Neuronal stem cell (in vitro differentiated cells): Measurements from ENCODE around the gene CNIH2.
"Not testable (repeated sequence)": the region's sequence is repeated elsewhere in the genome, so short reads cannot be mapped to it uniquely, and the experiment has no call there.

Source experiments
- DNase-seq: peaks from one replicate; pipeline ENCODE4 v3.0.0-alpha.2; 2013; ENCODE audit warnings: low spot score
- H2AFZ ChIP-seq: one replicate; pipeline ENCODE4 v1.6.1; 2013; ENCODE audit warnings: mild to moderate bottlenecking, low read length, inconsistent platforms
- H2AK5ac ChIP-seq: 2 replicates; pipeline ENCODE4 v1.6.1; 2013; ENCODE audit warnings: low read depth, mild to moderate bottlenecking, inconsistent platforms, low read length, moderate library complexity, mixed read lengths
- H2BK120ac ChIP-seq: 2 replicates; pipeline ENCODE4 v1.6.1; 2013; ENCODE audit warnings: low read depth, mild to moderate bottlenecking, inconsistent platforms, low read length, moderate library complexity, mixed read lengths
- H2BK12ac ChIP-seq: one replicate; pipeline ENCODE4 v1.6.1; 2013; ENCODE audit warnings: low read length, inconsistent platforms
- H2BK15ac ChIP-seq: 2 replicates; pipeline ENCODE4 v1.6.1; 2013; ENCODE audit warnings: mild to moderate bottlenecking, low read length, inconsistent platforms, mixed read lengths
- H2BK5ac ChIP-seq: one replicate; pipeline ENCODE4 v1.6.1; 2013; ENCODE audit warnings: inconsistent platforms, mild to moderate bottlenecking, low read length, moderate library complexity
- H3K14ac ChIP-seq: one replicate; pipeline ENCODE4 v1.6.1; 2013; ENCODE audit warnings: low read length, inconsistent platforms
- H3K18ac ChIP-seq: 2 replicates; pipeline ENCODE4 v1.6.1; 2013; ENCODE audit warnings: low read length, inconsistent platforms
- H3K23ac ChIP-seq: 2 replicates; pipeline ENCODE4 v1.6.1; 2013; ENCODE audit warnings: low read depth, mild to moderate bottlenecking, mixed read lengths, low read length, inconsistent platforms; ENCODE audit not compliant: poor library complexity
- H3K27ac ChIP-seq: replicated peaks from 3 replicates; pipeline ENCODE4 v1.5.1; 2013; ENCODE audit warnings: low read length, inconsistent platforms
- H3K27me3 ChIP-seq, 3 experiments: 2 replicates each; pipeline ENCODE4 v1.6.1; 2013; ENCODE audit warnings: low read length in 3 of 3, mild to moderate bottlenecking in 2 of 3, inconsistent platforms in 1 of 3, low read depth in 1 of 3, mixed read lengths in 1 of 3, moderate library complexity in 1 of 3; ENCODE audit not compliant: control insufficient read depth in 3 of 3, insufficient read depth in 3 of 3
- H3K36me3 ChIP-seq, 2 donors: replicated peaks in 1 of 2; 2 replicates each; pipeline ENCODE4 v1.6.1; 2013; ENCODE audit warnings: low read length in 2 of 2; ENCODE audit not compliant: control insufficient read depth in 2 of 2, insufficient read depth in 2 of 2
- H3K4ac ChIP-seq: 2 replicates; pipeline ENCODE4 v1.6.1; 2013; ENCODE audit warnings: inconsistent platforms, mild to moderate bottlenecking, low read length, moderate library complexity
- H3K4me1 ChIP-seq, 2 donors: 1 replicate in 1 of 2; 2 replicates in 1 of 2; pipeline ENCODE4 v1.6.1; 2013; ENCODE audit warnings: low read length in 2 of 2, low read depth in 1 of 2; ENCODE audit not compliant: control insufficient read depth in 2 of 2, insufficient read depth in 1 of 2
- H3K4me2 ChIP-seq: one replicate; pipeline ENCODE4 v1.6.1; 2013; ENCODE audit warnings: mild to moderate bottlenecking, low read length, inconsistent platforms; ENCODE audit not compliant: insufficient read depth, poor library complexity, severe bottlenecking
- H3K4me3 ChIP-seq, 2 donors: 2 replicates each; pipeline ENCODE4 v1.5.1; 2013; ENCODE audit warnings: low read length in 2 of 2, mild to moderate bottlenecking in 2 of 2, inconsistent platforms in 1 of 2, moderate library complexity in 1 of 2
- H3K79me1 ChIP-seq: one replicate; pipeline ENCODE4 v1.6.1; 2013; ENCODE audit warnings: low read depth, mild to moderate bottlenecking, inconsistent platforms, low read length, moderate library complexity
- H3K9ac ChIP-seq: one replicate; pipeline ENCODE4 v1.6.1; 2013; ENCODE audit warnings: mild to moderate bottlenecking, low read depth, low read length, inconsistent platforms; ENCODE audit not compliant: poor library complexity
- H3K9me3 ChIP-seq, 2 donors: replicated peaks in 1 of 2; 2 replicates each; pipeline versions ENCODE3 to v1.6.1; 2013; ENCODE audit warnings: low read length in 2 of 2, mild to moderate bottlenecking in 2 of 2, inconsistent platforms in 1 of 2, low read depth in 1 of 2, mixed read lengths in 1 of 2, moderate library complexity in 1 of 2; ENCODE audit not compliant: control insufficient read depth in 2 of 2, insufficient read depth in 1 of 2
- H4K8ac ChIP-seq: one replicate; pipeline ENCODE4 v1.6.1; 2013; ENCODE audit warnings: low read depth, mild to moderate bottlenecking, inconsistent platforms, low read length, moderate library complexity
- H4K91ac ChIP-seq: one replicate; pipeline ENCODE4 v1.6.1; 2013; ENCODE audit warnings: low read length, low read depth, mild to moderate bottlenecking, inconsistent platforms; ENCODE audit not compliant: poor library complexity
- WGBS, 2 donors: extraction: QIAGEN DNeasy Blood & Tissue Kit; methylation state at CpG; one replicate each; pipeline ENCODE4 v1.1.7; 2013; ENCODE audit warnings: missing lambda C conversion rate in 2 of 2, mixed read lengths in 1 of 2; ENCODE audit not compliant: insufficient read length in 2 of 2, insufficient replicate concordance in 1 of 2; ENCODE audit errors: extremely low coverage in 2 of 2; 5-methylcytosine and 5-hydroxymethylcytosine counted together

Gene CNIH2

GRCh38 chr11:66275396-66275795 is 2.6 kb upstream of the CNIH2 start:
- no peak overlapping the region for H4K8ac ChIP-seq
- H3K9ac ChIP-seq, result no peak overlapping the region
- no peak overlapping the region for H2AK5ac ChIP-seq
- no peak overlapping the region for H3K23ac ChIP-seq
- H2BK120ac ChIP-seq, result no peak overlapping the region
- H3K36me3 ChIP-seq, result peaks cover 39 to 58% of the 10 kb centered on the region in 2 donors
- H3K14ac ChIP-seq, result no peak overlapping the region
- H3K4me3 ChIP-seq, result no peak overlapping the region
- no peak overlapping the region for H4K91ac ChIP-seq
- H2BK15ac ChIP-seq, result no peak overlapping the region
- DNase-seq, result no peak
- peaks cover 7% of the 10 kb centered on the region for H3K79me1 ChIP-seq
- no peak overlapping the region for H3K27ac ChIP-seq
- no peaks in the 10 kb centered on the region for H3K9me3 ChIP-seq
- no peak overlapping the region for H2BK12ac ChIP-seq
- no peaks in the 10 kb centered on the region for H3K27me3 ChIP-seq
- H3K4me1 ChIP-seq, result peaks cover 11 to 20% of the 10 kb centered on the region in 2 donors
- no CpG with 5 or more reads among the region's 8 CpGs for WGBS, 2 donors
- no peak overlapping the region for H2BK5ac ChIP-seq
- no peak overlapping the region for H3K18ac ChIP-seq
- H3K4ac ChIP-seq, result no peak overlapping the region
- H3K4me2 ChIP-seq, result no peak overlapping the region
- H2AFZ ChIP-seq, result no peak overlapping the region

DNA sequence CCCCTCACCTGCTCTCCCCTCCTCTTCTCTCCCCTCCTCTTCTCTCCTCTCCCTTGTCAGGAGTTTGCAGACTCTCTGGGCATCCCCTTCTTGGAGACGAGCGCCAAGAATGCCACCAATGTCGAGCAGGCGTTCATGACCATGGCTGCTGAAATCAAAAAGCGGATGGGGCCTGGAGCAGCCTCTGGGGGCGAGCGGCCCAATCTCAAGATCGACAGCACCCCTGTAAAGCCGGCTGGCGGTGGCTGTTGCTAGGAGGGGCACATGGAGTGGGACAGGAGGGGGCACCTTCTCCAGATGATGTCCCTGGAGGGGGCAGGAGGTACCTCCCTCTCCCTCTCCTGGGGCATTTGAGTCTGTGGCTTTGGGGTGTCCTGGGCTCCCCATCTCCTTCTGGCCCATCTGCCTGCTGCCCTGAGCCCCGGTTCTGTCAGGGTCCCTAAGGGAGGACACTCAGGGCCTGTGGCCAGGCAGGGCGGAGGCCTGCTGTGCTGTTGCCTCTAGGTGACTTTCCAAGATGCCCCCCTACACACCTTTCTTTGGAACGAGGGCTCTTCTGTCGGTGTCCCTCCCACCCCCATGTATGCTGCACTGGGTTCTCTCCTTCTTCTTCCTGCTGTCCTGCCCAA is 1.9 kb upstream of the CNIH2 start:
- no peak overlapping the region for H3K27ac ChIP-seq
- H2BK120ac ChIP-seq, result no peak overlapping the region
- H2BK12ac ChIP-seq, result no peak overlapping the region
- no CpG with 5 or more reads among the region's 14 CpGs for WGBS, 2 donors
- H3K9ac ChIP-seq, result no peak overlapping the region
- peaks cover 37 to 56% of the 10 kb centered on the region in 2 donors for H3K36me3 ChIP-seq
- no peak overlapping the region for H2BK5ac ChIP-seq
- no peaks in the 10 kb centered on the region for H3K27me3 ChIP-seq
- H4K91ac ChIP-seq, result no peak overlapping the region
- no peak overlapping the region for H2BK15ac ChIP-seq
- DNase-seq, result no peak
- no peaks in the 10 kb centered on the region for H3K9me3 ChIP-seq
- H3K23ac ChIP-seq, result no peak overlapping the region
- H3K4me1 ChIP-seq, result peaks cover 15 to 27% of the 10 kb centered on the region in 2 donors
- H3K4me2 ChIP-seq, result no peak overlapping the region
- H3K14ac ChIP-seq, result no peak overlapping the region
- no peak overlapping the region for H2AFZ ChIP-seq
- H3K79me1 ChIP-seq, result peaks cover 2% of the 10 kb centered on the region
- no peak overlapping the region for H3K4ac ChIP-seq
- no peak overlapping the region for H2AK5ac ChIP-seq
- no peak overlapping the region for H4K8ac ChIP-seq
- no peak overlapping the region for H3K4me3 ChIP-seq
- H3K18ac ChIP-seq, result no peak overlapping the region

DNA sequence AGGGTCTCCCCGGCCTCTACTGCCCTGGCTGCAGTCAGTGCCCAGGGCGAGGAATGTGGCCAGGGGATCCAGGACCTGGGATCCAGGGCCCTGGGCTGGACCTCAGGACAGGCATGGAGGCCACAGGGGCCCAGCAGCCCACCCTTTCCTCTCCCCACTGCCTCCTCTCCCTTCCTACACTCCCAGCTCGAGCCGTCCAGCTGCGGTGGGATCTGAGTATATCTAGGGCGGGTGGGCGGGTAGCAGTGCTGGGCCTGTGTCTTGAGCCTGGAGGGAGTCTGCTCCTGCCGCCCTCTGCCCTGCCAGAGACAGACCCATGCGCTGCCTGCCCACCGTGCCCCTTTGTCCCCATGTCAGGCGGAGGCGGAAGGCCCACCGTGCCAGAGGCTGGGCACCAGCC is 1.4 kb upstream of the CNIH2 start:
- peaks cover 38 to 58% of the 10 kb centered on the region in 2 donors for H3K36me3 ChIP-seq
- not testable (repeated sequence) for H2BK120ac ChIP-seq, H3K4ac ChIP-seq, DNase-seq, H4K91ac ChIP-seq, H3K27me3 ChIP-seq, H3K23ac ChIP-seq, H3K4me2 ChIP-seq, H3K27ac ChIP-seq, H3K9ac ChIP-seq, H3K14ac ChIP-seq, H4K8ac ChIP-seq, H3K18ac ChIP-seq, H2BK12ac ChIP-seq, H2BK5ac ChIP-seq, H2BK15ac ChIP-seq, H3K79me1 ChIP-seq, H3K4me3 ChIP-seq, H2AK5ac ChIP-seq, H2AFZ ChIP-seq, H3K9me3 ChIP-seq
- WGBS, 2 donors, result no CpG with 5 or more reads among the region's 13 CpGs
- H3K4me1 ChIP-seq, result peaks cover 17 to 32% of the 10 kb centered on the region in 2 donors

DNA sequence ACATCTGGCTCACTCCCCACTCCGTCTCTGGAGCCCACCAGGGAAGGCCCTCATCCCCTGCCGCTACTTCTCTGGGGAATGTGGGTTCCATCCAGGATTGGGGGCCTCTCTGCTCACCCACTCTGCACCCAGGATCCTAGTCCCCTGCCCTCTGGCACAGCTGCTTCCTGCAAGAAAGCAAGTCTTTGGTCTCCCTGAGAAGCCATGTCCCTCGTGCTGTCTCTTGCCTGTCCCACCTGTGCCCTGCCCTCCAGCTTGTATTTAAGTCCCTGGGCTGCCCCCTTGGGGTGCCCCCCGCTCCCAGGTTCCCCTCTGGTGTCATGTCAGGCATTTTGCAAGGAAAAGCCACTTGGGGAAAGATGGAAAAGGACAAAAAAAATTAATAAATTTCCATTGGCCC is 911 bp upstream of the CNIH2 start:
- not testable (repeated sequence) for H3K9me3 ChIP-seq, H3K9ac ChIP-seq, H3K27ac ChIP-seq, H3K14ac ChIP-seq, DNase-seq, H3K23ac ChIP-seq, H2AK5ac ChIP-seq, H2BK12ac ChIP-seq, H2AFZ ChIP-seq, H4K8ac ChIP-seq, H3K27me3 ChIP-seq, H3K4ac ChIP-seq, H3K4me2 ChIP-seq, H3K79me1 ChIP-seq, H3K4me3 ChIP-seq, H4K91ac ChIP-seq, H2BK120ac ChIP-seq, H3K18ac ChIP-seq, H2BK15ac ChIP-seq
- Histone ChIP-seq H3K4me1 (peaks cover 21 to 37% of the 10 kb centered on the region in 2 donors), H2BK5ac (peak overlapping the region; percentile 90), H3K36me3 (peaks cover 34 to 58% of the 10 kb centered on the region in 2 donors)
- no CpG with 5 or more reads among the region's 4 CpGs for WGBS, 2 donors
